Measurements from ENCODE around the gene PIK3C2A. TPM values are rescaled to one million over a fixed set of nuclear protein-coding genes. Genes with fewer than 3 reads are reported as not detected.
A peak's percentile ranks its signal among the peaks of the same experiment; 100 is the strongest.

PIK3C2A gene
- total and polyA plus RNA-seq, 2 of the 13 experiments (the other 11 are each of a cell fraction or from before 2014, with no cell fraction given): 27.5 to 49.9 TPM

DNA sequence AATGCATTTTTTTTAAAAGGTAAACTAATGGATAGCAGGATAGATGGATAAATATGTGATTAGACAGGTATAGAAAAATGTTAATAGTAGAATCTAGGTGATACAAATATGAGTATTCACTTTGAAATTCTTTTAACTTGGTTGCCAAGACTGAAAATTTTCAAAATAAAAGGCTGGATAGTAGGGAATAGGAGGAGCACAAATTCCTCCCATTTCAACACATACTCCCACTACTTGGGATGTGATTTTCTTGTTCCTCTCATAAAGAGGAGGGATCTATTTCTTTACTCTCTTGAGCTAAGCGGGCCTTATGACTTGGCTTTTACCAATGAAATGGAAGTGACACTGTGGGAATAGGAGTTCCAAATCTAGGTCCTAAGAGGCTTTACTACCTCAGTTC, 35.9 kb downstream of the PIK3C2A start (continued):
- TF ChIP-seq, protein P1, sequence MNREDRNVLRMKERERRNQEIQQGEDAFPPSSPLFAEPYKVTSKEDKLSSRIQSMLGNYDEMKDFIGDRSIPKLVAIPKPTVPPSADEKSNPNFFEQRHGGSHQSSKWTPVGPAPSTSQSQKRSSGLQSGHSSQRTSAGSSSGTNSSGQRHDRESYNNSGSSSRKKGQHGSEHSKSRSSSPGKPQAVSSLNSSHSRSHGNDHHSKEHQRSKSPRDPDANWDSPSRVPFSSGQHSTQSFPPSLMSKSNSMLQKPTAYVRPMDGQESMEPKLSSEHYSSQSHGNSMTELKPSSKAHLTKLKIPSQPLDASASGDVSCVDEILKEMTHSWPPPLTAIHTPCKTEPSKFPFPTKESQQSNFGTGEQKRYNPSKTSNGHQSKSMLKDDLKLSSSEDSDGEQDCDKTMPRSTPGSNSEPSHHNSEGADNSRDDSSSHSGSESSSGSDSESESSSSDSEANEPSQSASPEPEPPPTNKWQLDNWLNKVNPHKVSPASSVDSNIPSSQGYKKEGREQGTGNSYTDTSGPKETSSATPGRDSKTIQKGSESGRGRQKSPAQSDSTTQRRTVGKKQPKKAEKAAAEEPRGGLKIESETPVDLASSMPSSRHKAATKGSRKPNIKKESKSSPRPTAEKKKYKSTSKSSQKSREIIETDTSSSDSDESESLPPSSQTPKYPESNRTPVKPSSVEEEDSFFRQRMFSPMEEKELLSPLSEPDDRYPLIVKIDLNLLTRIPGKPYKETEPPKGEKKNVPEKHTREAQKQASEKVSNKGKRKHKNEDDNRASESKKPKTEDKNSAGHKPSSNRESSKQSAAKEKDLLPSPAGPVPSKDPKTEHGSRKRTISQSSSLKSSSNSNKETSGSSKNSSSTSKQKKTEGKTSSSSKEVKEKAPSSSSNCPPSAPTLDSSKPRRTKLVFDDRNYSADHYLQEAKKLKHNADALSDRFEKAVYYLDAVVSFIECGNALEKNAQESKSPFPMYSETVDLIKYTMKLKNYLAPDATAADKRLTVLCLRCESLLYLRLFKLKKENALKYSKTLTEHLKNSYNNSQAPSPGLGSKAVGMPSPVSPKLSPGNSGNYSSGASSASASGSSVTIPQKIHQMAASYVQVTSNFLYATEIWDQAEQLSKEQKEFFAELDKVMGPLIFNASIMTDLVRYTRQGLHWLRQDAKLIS (CRISPR knock-in tag; IDR thresholded peaks at IDR 0.05): no peak
- TF ChIP-seq, protein P2, sequence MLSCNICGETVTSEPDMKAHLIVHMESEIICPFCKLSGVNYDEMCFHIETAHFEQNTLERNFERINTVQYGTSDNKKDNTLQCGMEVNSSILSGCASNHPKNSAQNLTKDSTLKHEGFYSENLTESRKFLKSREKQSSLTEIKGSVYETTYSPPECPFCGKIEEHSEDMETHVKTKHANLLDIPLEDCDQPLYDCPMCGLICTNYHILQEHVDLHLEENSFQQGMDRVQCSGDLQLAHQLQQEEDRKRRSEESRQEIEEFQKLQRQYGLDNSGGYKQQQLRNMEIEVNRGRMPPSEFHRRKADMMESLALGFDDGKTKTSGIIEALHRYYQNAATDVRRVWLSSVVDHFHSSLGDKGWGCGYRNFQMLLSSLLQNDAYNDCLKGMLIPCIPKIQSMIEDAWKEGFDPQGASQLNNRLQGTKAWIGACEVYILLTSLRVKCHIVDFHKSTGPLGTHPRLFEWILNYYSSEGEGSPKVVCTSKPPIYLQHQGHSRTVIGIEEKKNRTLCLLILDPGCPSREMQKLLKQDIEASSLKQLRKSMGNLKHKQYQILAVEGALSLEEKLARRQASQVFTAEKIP (CRISPR knock-in tag; IDR thresholded peaks at IDR 0.05; ENCODE audit: borderline replicate concordance): no peak
- TF ChIP-seq, protein P3, sequence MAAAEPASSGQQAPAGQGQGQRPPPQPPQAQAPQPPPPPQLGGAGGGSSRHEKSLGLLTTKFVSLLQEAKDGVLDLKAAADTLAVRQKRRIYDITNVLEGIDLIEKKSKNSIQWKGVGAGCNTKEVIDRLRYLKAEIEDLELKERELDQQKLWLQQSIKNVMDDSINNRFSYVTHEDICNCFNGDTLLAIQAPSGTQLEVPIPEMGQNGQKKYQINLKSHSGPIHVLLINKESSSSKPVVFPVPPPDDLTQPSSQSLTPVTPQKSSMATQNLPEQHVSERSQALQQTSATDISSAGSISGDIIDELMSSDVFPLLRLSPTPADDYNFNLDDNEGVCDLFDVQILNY (CRISPR knock-in tag; conservative IDR thresholded peaks at IDR 0.05): no peak

DNA sequence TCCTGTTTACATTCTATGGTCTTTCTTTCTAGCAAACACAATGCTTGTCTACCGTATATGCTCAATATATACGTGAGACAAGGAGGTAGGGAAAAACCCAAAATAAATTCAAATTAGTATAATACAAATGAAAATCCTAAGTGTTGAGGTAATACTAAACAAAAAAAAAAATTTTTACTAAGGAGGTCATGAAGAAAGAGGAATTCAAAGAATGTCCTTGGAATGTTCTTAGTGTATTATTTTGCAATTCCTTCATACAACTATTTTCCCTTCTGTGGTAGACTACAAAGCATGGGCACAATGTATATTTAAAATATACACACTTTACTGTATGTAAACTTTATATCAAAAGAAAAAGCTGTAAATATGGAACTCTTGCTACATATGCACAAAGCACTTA, 36.4 kb downstream of the PIK3C2A start:
- Histone ChIP-seq H3K4me2 (ENCODE audit: low read depth, low read length) (no peak overlapping the region), H4K20me1 (ENCODE audit: insufficient read depth, low read length) (peaks cover 12% of the 10 kb centered on the region; the same call in 1 of the 2 replicates), H3K27ac (ENCODE audit: extremely low read length, insufficient read depth, low read length) (no peak overlapping the region), H2AFZ (ENCODE audit: low read length) (no peak overlapping the region), H3K36me3 (replicated peaks in 1 of 2; ENCODE audit: control insufficient read depth in 1 of 2, insufficient read depth in 2 of 2, low read length in 2 of 2) (peaks cover 8 to 28% of the 10 kb centered on the region in 2 experiments), H3K27me3 (ENCODE audit: control insufficient read depth in 1 of 2, insufficient read depth in 2 of 2, low read length in 2 of 2) (no peaks in the 10 kb centered on the region; a peak in 1 of 5 replicates), H3K9me3 (ENCODE audit: low read length) (no peaks in the 10 kb centered on the region), H3K79me2 (ENCODE audit: insufficient read depth, low read length) (peaks cover 70% of the 10 kb centered on the region), H3K4me3 (replicated peaks in 1 of 3; ENCODE audit: insufficient read depth in 1 of 3, low read depth in 2 of 3, low read length in 3 of 3) (no peak overlapping the region), H3K4me1 (ENCODE audit: insufficient read depth, low read length) (peaks cover 12% of the 10 kb centered on the region), H3K9ac (ENCODE audit: insufficient read depth, low read depth, low read length) (no peak overlapping the region)
- in situ Hi-C loops (cut with HindIII; ENCODE audit: extremely low pct_ligation_motif_present, low pct_unique_long_range_greater_than_20kb) (no loop called here), intact Hi-C loops (cut with micrococcal nuclease; ENCODE audit: unreplicated experiment) (no loop called here)
- ChIA-PET POLR2A (no interaction called here), CTCF (ENCODE audit: low intra/inter-chr PET ratio, low total read pairs) (no interaction called here)
- no peak for ATAC-seq
- no peak for DNase-seq (ENCODE audit: low spot score)
- FAIRE-seq: no peak
- peak; percentile 75 for TF ChIP-seq BCL6 (CRISPR knock-in tag; IDR thresholded peaks at IDR 0.05)
- TF ChIP-seq, protein P4, sequence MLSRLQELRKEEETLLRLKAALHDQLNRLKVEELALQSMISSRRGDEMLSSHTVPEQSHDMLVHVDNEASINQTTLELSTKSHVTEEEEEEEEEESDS (CRISPR knock-in tag; IDR thresholded peaks at IDR 0.05; ENCODE audit: borderline replicate concordance): no peak
- no TSS peak for BruUV-seq (replicated peaks)
- WGBS (ENCODE audit: low lambda C conversion rate): 100% methylated on average over 2 of the region's 2 CpGs

Measured in HepG2 (cell line).